Measurements from ENCODE around the gene PRSS27.
"Not testable (repeated sequence)": the region's sequence is repeated elsewhere in the genome, so short reads cannot be mapped to it uniquely, and the experiment has no call there.

PRSS27 gene

DNA sequence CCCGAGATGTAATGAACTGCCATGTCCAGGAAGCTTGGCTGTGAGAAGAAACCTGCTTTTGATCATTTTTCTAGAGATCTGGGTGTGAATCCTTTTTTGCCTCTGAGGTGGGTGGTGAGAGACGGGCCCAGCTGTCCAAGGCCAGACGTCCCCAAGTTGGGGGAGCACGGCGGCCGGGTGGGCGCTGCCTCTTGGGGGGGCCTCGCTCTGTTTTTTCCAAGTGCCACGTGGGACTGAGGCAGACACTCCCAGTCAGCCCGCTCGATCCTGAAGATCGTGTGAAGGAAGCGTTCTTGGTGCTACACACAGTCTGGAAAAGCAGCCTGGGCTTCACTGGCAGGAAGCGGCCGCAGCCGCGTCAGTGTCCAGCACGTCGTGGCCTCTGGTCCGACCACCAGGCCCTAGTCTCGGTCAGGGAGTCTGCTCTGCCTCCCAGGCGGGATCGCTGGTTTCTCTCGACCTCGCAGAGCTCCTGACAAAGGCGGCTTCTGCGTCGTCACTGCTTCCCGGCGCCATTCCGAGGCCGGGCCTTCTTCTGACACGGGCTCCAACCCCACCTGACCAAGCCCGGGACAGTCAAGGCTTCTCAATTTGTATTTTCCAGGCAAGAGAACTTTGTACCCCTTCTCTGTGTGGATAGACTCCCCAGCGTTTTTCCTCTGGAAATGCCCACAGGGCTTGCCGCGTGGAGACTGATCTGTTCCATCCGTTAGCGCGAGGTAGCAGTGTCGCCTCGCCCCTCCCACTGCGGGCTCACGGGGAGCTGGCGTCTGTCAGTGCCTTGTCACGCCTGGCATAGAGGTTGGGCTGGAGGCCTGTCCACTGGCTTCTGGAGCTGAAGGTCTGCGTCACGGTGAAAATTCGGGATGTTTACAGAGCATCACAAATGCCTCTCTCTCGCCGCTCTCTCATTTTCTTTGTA, 12.4 kb downstream of the PRSS27 start:
- DNase-seq, result no peak

DNA sequence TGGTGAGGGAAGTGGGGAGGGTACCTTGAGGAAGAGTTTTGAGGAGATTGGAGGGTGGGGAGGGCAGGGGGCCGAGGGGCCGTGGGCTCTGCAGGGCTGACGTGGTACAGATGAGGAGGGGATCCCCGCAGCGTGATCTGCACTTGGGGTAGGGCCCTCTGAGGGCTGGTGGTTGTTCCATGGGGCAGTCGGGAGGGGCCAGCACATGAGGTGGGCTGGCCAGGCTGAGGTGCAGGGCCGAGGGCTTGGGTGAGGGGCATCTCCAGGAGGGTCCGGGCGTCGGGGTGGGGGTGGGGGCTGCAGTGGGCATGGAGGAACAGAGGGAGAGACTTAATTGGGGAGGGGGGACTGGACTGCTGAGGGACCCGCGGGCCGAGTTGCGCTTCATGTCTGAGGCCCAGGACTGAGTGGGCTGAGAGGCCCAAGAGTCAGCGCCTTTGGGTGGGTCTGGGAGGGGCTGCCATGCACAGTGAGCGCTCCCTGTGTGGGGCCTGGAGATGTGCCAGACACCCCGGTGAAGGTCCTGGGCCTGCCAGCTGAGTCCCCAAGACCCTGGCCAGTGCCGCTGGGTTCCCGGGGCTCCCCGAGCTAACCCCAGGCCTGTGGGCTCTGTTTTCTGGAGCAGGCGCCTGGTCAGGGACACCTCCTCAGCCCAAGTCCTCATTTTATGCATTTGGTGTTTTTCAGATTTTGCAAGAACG, 13.3 kb downstream of the PRSS27 start:
- DNase-seq, result no peak

DNA sequence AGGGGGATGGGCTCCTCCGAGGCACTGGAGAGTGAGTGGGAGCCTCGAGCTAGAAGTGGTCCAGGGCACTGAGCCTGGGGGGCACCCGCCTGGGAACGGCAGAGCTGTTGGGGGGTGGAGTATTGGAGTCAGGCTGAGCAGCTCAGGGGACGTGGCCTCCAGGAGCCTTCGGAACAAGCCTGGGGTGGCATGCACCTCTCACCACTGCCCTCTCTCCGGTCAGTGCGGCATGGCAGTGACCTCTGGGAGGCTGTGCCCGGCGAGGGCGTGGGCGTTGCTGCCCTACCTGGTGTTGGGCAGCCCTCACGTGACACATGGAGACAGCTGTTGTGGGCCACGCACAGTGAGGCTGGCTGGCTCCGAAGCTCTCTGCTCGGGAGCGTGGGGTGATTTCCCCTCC, 13.9 kb downstream of the PRSS27 start:
- DNase-seq, result no peak

DNA sequence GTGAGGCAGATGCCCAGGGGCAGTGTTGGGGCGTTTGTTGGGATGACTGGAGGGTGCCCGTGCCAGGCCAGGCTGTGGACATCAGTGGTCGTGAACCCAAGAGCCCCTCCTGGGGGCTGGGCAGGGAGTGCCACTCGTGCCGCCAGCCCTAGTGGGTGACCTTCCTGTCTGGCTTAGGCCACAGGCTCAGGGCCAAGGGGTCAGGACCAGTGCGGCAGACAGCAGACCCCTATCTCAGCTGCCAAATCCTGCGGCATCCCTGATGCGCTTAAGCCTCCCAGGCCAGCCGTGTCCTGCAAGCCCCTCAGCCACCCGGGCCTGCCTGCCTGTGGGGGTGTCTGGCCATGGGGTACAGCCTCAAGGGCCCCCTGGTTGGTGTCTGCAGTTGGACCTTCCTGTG, 14.7 kb downstream of the PRSS27 start:
- no peak for DNase-seq

DNA sequence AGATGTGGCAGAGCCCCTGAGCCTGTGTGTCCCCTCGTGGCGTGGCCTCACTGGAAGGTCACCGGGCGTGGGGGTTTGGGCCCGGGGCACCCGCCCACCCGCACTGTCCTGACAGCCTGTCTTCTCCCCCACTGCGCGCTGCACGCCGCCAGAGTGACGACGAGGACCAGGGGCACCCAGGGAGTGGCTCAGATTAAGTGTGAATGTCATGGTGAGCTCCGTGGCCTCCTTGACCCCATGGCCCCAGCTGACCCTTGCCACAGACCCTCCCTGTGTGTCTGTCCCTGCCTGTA, 15.1 kb downstream of the PRSS27 start:
- no peak for DNase-seq

DNA sequence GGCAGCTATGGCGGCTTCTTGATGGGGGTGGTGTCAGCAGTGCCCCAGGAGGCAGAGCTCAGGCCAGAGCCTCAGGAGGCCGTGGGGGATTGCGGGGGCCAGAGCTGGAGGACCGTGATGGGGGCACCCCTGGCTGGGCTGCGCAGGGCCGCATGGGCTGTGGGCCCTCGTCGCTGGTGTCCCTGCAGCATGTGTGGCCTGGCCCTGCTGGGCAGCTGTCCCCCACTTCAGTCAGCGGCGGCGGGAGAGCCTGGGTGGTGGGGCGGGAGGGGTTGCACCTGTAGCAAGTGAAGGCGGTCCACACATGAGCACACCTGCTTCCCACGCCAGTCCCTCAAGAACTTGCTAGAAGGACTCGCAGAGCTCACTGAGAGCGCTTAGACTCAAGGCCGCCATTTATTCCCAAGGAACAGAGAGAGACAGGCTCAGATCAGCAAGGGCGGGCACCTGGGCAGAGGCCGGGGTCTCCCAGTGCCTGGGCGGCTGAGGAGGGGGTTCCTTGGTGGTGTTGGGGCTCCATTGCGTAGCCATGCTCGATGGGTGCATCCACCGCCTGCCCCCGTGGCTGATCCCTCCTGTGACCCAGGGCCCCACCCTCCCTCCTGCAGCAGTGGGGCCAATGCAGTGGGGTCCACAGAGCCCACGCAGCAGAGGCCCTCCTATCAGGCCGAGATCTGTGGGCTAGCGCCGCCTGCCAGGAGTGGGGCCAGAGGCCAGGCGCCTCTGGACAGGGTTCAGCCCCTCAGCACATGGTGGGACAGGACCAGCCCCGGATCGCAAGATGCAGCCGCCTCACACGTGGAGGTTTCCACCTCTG, 15.7 kb downstream of the PRSS27 start:
- no peak for DNase-seq

DNA sequence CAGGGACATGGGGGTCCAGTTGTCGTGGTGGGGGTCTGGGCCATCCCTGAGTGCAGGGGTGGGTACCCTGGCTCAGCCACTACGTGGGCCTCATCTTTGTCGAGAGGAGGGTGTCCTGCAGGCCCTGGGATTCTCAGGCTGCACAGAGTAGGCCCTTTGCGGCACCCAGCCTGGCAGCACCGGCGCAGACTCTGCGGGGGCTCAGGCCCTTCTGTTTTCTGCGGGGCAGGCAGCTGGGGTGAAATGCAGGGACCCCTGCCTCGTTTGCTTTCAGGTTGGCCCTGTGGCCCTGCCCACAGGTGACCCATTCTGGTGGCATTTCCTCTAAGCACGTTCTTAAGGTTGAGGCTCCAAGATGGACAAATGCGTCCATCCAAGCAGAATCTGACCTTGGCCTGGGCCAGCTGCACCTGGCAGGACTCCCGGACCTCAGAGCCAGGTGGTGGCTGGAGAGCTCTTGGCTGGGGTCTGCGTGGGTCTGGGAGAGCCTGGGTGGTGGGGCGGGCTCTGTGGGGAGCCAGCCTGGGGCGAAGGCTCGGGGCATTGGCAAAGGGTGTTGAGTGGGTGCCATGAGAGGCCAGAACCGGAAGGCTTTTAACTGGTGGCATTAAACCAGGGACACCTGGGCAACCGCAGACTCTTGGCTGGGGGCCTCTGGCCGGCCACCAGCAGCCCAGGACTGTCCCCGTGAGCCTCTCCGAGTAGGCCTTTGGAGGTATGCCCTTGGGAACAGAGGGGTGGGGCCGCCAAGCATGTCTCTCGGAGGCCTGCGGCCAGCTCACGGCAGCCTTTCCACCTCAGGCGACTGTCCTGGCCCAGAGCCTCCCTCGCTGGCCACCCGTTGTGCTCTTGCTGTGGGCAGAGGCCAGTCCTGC, 16.9 kb downstream of the PRSS27 start:
- no peak for DNase-seq

DNA sequence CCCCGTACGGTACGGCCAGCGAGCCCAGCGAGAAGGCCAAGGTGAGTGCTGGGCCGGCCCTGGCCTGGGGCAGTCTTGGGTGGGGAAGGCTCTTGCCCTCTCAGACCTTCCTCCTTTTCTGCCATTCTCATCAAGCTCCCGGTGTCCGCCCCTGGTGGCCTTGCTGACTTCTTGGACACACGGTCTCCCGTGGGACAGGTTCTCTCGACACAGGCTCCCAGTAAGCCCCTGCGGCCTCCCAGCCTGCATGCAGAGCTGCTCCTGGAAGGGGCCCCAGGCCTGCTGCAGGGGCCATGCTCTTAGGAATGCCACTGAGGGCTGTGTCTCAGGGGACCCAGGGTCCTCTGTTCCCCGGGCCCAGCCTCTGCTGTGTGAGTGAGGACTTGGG, 17.6 kb downstream of the PRSS27 start:
- no peak for DNase-seq

DNA sequence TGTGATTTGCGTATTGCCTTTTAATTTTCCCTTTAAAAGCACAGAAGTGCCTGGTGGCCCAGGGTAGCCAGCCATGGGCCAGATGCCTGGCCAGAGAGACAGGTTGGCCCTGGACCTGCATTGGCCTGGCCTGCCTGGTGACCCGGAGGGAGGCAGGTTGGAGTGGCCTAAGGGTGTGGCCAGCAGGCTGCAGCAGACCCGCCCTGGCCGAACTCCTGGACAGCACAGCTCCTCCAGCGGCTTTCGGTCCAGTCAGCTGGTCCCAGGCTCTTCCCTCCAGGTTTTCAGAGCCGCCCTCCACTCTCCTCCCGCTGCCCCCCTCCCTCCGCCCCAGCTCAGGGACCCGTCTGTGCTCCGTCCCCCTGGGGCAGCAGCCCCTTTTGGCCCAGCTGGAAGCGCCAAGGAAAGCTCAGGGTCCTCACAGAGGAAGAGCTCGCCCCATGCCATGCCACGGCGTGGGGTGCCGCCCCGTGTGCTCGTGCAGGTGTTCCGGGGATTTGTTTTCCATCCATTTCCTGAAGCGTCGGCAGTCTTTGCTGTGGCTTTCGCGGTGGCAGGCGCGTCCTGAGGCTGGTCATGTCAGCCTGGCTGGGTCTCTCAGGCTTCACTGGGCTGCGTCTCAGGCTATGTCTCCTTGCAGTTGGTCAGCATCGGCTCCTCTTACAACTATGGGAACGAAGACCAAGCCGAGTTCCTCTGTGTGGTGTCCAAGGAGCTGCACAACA, 18.1 kb downstream of the PRSS27 start:
- DNase-seq, result no peak

DNA sequence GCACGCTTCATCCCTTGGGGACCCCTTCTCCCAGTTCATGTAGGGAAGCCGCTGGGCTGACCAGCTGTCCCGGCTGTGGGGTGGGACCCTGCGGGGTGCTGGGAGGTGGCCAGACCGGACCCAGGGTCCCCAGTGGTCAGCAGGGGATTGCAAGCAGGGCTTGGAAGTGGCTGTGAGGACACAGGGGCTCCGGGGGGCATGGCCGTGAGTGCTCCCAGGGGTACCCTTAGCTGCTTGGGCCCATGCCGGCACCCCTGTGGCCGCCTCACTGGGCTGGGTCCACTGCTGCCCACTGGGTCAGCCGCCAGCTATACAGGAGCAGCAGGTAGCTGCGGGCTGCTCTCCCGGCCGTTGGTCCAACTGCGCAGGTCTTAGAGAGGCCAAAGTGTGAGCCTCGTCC, 18.8 kb downstream of the PRSS27 start:
- no peak for DNase-seq

DNA sequence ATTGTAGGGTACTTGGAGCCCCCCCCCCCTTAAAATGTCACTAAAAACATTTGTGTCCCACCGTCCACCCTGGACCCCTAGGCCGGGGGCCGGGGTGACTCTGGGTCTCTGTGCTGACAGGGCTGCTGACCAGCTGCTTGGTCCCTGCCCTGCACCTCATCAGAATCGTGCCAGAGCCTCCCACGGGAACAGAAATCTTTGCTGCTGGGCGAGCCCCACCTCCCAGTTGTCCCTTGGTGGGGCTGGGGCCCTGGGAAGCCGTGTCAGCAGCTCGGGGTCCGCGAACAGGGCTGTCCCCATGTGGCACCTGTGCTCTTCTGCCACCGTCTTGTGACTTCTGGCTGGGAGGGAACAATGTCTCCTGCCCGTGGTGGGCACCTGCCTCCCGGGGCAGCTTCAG, 19.2 kb downstream of the PRSS27 start:
- DNase-seq, result no peak

DNA sequence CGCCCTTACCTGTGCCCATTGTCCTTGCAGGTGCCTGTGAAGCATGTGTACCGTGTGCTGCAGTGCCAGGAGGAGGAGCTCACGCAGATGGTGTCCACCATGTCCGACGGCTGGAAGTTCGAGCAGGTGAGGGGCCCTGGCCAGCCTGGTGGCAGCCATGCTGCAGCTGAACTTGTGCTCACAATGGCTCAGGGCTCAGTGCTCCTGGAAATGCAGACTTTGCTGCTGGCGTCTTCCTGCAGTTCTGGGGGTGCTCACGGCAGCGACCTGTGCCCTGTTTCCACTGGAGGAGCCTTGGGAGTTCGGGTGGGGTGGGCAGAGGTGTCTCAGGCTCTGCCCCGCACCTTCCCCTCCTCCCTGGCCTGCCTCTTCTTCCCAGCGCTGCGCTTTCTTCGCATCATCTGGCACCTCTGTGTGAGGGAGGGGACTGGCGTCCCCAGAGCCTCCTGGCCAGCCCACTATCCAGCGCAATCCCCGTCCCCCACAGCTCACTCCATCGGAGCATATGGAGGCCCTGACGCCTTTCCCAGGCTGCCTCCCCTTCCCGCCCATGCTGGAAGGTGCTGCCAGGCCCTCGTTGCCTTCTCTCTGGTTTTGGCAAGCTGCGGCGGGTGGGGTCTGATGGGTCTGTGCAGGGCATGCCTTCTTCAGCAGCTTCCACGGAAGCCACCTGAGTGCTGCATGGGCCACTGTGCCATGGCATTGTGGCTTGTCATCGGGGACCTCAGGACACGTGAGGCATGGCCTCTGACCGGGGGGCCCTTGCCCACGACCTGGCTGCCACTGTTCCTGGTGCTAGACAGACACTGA, 20.0 kb downstream of the PRSS27 start:
- DNase-seq, result no peak

DNA sequence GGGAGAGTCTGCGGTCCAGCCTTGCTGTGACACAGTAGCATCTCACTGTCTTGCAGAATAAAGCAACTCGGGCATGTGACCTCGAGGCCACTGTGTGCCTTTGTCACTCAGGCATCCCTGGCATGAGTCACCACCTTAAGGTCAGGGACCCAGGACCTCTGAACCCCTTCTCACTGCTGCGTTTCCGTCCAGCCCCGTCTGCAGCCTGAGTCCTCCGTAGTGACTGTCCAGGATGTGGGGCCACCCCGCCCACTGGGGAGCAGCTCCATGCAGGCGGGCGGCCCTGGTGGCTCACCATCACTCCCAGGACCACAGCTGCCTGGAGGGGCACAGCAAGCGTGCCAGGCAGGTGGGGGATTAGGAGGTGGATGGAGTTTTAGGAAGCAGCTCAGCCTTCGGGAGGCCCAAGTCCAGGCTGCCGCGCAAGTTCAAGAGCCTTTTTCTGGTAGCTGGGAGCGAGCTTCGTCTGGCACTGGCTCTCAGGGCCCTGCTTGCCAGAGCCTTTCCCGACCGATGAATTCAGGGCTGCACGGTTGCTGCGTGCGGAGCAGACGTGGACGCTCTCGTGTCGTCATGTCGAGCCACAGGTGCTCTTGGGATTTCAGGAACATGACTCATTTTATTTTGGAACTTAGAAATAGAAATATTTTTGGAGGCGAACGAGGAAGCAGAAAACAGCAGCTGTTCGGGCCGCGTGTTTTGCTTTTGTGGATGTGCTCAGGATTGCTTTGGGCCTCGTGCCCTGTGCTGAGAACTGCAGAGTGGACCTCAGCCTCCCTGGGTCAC, 20.9 kb downstream of the PRSS27 start:
- no peak for DNase-seq

DNA sequence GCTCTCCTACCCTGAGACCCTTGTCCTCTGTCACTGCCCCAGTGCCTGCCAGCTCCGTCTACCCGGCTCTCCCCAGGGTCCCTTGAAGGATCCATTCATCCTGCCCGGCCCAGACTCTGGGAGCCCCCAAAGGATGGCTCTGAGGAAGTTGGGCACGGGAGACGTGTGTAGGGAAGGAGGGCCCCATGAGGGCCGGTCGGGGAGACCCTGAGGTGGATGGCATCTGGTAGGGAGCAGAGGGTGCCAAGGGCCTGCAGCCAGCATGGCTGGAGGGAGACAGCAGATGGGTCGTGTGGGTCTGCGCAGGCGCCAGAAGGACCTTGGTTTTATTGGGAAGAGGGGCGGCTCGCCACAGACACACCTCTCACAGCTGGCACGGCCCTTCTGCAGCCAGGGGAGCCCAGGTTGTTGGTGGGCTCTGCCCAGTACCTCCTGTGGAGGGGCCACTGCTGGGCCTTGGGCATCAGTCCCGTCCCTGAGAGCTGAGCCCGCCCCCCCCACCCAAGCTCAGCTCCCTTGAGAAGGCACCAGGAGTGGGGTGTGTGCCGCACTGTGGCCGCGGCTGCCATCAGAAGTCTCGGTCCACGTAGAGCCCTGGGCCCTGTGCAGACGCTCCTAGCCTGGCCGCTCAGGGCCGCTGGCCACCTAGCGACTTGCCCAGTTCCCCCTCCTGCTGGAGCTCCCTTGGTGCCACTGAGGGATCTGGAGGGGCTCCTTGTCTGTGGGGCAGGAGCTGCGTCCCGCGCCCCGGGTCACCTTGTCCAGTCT, 21.7 kb downstream of the PRSS27 start:
- no peak for DNase-seq

DNA sequence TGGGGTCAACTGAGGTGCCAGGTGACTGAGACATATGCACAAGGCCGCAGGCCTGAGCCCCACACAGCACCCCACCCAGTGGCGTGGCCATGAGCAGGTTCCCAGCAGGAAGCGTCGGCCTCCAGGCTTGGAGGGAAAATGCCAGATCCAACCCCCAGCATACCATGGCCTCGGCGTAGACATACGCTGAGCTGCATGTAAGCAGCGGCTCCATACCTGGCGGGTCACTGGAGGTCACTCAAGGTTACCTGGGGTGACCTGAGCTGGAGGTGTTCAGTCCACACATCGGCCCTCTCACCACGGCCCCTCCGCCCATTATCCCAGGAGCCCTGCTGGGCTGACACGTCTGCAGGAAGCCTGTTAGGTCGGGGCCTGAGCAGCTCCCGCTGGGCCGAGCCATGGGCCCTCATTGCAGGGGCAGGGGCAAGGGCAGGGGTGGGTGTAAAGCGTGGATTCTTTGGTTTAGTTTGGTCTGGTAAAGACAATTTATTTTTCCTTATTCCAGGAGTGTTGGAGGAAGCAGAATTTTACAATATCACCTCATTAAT, 22.5 kb downstream of the PRSS27 start:
- DNase-seq, result no peak

DNA sequence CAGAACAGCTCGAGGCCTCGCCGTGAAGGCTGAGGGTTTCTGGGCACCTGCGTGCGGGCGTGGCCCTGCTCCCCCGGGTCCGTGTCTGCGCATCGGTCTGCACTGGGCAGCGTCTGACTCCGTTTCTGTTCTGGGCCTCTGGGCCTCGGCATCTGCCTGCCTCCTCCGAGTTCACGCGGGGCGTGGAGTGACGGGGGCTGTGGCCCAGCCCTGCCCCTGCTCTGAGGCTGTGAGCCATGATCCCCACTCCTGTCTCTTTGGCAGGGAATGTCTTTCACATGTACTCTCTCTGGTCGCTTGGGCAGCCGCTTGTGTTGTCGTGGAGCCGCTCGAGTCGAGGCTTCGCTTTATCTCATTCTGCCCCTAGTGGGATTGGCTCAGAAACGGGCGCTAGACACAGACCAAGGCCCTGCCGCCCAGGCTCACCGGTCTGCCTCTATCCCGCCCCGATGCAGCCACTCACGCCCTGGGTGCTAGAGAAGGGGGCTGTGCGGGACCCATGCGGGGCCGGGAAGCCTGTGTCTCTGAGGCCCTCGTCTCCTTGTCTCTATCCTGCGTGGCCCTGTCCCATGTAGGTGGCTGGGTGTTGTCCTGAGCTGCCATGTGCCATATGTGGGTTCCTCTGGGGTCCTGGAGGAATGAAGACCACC, 23.3 kb downstream of the PRSS27 start:
- DNase-seq, result not testable (repeated sequence)

DNA sequence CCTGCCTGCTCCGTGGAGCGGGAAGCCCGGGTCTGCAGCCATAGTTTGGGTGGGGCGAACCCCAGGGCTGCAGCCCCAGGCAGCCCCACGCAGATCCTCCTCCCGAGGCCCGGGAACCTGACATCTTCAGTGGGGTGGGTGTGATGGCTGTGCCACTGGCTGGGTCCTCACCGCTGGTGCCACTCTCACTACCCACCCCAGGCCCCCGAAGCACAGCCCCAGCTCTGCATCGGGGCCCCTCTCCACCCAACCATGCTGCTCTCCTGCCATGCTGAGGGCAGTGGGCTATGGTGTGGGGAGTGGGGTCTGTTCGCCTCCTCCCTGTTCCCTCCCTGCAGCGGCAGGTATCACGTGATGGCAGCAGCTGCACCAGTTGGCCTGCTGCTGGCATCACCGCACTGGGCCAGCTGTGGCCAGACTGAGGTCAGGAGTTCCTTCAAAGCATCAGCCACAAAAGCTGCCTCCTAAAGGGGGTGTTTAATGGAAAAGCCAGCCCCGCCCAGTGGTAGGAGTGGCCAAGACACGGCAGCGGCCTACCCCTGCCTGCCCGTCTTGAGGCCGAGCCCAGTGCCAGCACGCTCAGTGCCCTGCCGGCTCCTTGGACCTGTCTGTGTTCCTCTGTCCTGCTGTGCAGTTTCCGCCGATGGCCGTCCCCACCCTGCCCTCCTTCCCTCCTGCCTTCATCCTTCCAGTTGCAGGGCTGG, 26.9 kb downstream of the PRSS27 start:
- no peak for DNase-seq
